T47D (cell line): ENCODE data around the gene C4orf46.

Experiments
- DNase-seq, 2 experiments: peaks; one replicate each; pipeline versions ENCODE4 v3.0.0 to v3.0.0-alpha.2; 2011 to 2012; ENCODE audit warnings: low read depth in 1 of 2, low spot score in 1 of 2
- JUND ChIP-seq: IDR thresholded peaks from 2 replicates; pipeline ENCODE4 v1.6.1; 2012; ENCODE audit warnings: low read depth
- in situ Hi-C: cut with HindIII; loops from 2 replicates; pipeline ENCODE4 v1.10.0; 2016; ENCODE audit warnings: low sequenced_read_pairs, low pct_unique_long_range_greater_than_20kb

C4orf46 gene

GRCh38 chr4:158636619-158637018, 35.1 kb downstream of the C4orf46 start:
- no peak for DNase-seq
- in situ Hi-C loops: no loop called here
- TF ChIP-seq JUND: no peak

DNA sequence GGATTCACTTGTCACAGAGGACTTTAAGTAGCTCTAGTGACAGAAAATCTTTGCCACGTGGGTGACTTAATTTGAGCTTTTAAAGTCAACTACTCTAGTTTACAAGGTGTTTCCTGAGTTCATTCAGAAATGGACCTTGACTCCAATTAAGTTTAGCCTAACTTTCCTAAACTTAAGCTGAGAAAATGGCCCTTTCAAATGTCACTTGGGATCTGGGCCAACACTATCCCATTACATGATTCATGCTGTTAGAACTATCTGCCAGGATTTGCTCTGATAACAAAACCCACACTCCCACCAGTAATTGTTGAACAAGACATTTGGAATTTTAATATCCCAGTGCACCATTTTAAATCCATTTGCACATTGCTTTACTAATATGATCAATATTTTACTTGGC, 40.8 kb downstream of the C4orf46 start:
- DNase-seq: no peak
- no peak for TF ChIP-seq JUND
- in situ Hi-C loops: no loop called here

DNA sequence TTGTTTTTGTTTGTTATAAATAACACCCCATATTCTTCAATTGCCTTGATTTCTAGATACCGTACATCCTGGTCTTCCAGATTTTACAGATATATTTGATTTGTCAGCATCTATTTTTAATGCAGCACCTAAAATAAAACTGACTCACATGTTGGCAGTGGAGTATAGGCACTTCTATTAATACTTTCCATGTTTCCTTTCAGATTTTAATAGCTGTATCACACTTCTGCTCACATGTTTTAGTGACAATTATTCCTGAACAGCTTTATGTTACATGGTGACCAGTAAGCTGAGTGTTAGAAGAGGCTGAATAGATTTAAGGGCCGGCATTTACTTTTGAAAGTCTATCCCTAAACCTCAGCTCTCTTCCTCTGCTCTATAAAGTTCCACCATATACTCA, 46.1 kb downstream of the C4orf46 start:
- no peak for TF ChIP-seq JUND
- no peak for DNase-seq
- in situ Hi-C loops: no loop called here

DNA sequence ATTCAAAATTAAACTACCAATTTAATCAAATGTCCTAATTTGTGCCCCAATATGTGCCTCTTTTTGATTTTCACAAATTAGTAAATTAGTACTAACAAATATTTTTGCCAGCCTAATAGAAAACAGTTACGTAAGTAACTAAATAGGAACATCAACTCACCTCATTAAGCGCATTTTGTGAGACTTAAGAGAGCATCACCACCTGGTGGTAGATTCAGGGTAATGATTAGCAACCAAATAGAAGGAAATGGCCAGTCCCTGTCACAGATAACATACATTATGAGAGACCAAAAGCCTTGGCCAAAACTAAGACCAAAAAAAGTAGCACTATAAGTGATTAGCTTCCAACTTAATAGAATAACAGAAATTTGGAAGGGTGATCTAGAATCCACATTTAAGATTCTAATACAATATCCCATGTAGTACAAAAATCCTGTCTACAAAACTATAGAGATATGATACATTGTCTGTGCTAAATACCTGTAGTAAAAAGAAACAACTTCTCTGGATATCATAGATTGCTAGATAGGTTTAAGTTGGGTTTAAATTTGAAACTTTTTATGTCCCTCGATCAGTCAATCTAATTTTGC, 46.7 kb downstream of the C4orf46 start:
- no peak for TF ChIP-seq JUND
- in situ Hi-C loops: no loop called here
- DNase-seq: peak in 1 of 2 experiments; percentile 70

GRCh38 chr4:158622251-158622650, 49.4 kb downstream of the C4orf46 start:
- TF ChIP-seq JUND: no peak
- in situ Hi-C loops: no loop called here
- no peak for DNase-seq

GRCh38 chr4:158621729-158622128, 50.0 kb downstream of the C4orf46 start:
- in situ Hi-C loops: no loop called here
- no peak for DNase-seq
- no peak for TF ChIP-seq JUND

GRCh38 chr4:158617956-158618355, 53.7 kb downstream of the C4orf46 start:
- in situ Hi-C loops: no loop called here
- no peak for TF ChIP-seq JUND
- no peak for DNase-seq
